Thoracic aorta (tissue), 2 donors: Measurements from ENCODE around the gene DCP1B. TPM values are rescaled to one million over a fixed set of nuclear protein-coding genes. Genes with fewer than 3 reads are reported as not detected.

Experiments used
- ATAC-seq: fragments of 150-250 bp; one replicate; pipeline ENCODE4 v1.8.0; 2017; ENCODE audit warnings: low read depth; ENCODE audit not compliant: insufficient number of reproducible peaks, low FRiP score
- DNase-seq: peaks from one replicate; pipeline ENCODE4 v3.0.0-alpha.2; 2020; ENCODE audit warnings: low spot score
- H3K27ac ChIP-seq, 2 donors: fragments of 200-600 bp; sonication (generic); 1 replicate in 1 of 2; 2 replicates in 1 of 2; pipeline ENCODE4 v1.5.1; 2016; ENCODE audit warnings: mild to moderate bottlenecking in 2 of 2, moderate library complexity in 2 of 2
- H3K27me3 ChIP-seq: fragments of 200-600 bp; sonication (generic); replicated peaks from 2 replicates; pipeline ENCODE4 v1.6.0; 2016; ENCODE audit warnings: mild to moderate bottlenecking; ENCODE audit not compliant: insufficient read depth
- H3K36me3 ChIP-seq: fragments of 200-600 bp; sonication (generic); one replicate; pipeline ENCODE4 v1.5.1; 2016
- H3K4me1 ChIP-seq, 2 donors: fragments of 200-600 bp; sonication (generic); 1 replicate in 1 of 2; 2 replicates in 1 of 2; pipeline versions ENCODE4 v1.5.1 to v1.6.0; 2016; ENCODE audit warnings: low read depth in 2 of 2, mild to moderate bottlenecking in 1 of 2; ENCODE audit not compliant: control insufficient read depth in 1 of 2
- H3K4me3 ChIP-seq: fragments of 200-600 bp; sonication (generic); 2 replicates; pipeline ENCODE4 v1.5.1; 2016; ENCODE audit warnings: mild to moderate bottlenecking
- H3K9me3 ChIP-seq: fragments of 200-600 bp; sonication (generic); 2 replicates; pipeline ENCODE4 v1.5.1; 2016
- CTCF ChIP-seq: fragments of 200-600 bp; sonication (generic); IDR thresholded peaks from one replicate; pipeline ENCODE4 v1.5.1; 2019; ENCODE audit warnings: antibody characterized with exemption
- total RNA-seq, 2 donors: library from RNA; depleted of rRNA; stranded (reverse); fragments of >200 nt; gene quantifications; one replicate each; pipeline versions ENCODE4 v1.1.0 to v1.2.3, GENCODE V29; 2016

The DCP1B gene
- total RNA-seq, 2 donors from 2014 or later: 16.6 to 19.5 TPM

GRCh38 chr12:1930803-1931597, 73.3 kb downstream of the DCP1B start:
- H3K27me3 ChIP-seq: no peaks in the 10 kb centered on the region
- H3K4me3 ChIP-seq: no peak overlapping the region
- H3K27ac ChIP-seq: no peak overlapping the region
- peaks cover 14 to 72% of the 10 kb centered on the region in 2 donors for H3K4me1 ChIP-seq
- H3K9me3 ChIP-seq: no peaks in the 10 kb centered on the region
- no peaks in the 10 kb centered on the region for H3K36me3 ChIP-seq
- no peak for DNase-seq
- ATAC-seq: no peak
- TF ChIP-seq CTCF: no peak

- no peak overlapping the region for H3K27ac ChIP-seq
- no peak for DNase-seq
Measured at GRCh38 chr12:1929985-1930802, 74.1 kb downstream of the DCP1B start.

GRCh38 chr12:1929241-1929984, 74.8 kb downstream of the DCP1B start:
- Histone ChIP-seq H3K36me3 (no peaks in the 10 kb centered on the region), H3K27ac (no peak overlapping the region), H3K4me1 (peaks cover 20 to 73% of the 10 kb centered on the region in 2 donors), H3K4me3 (no peak overlapping the region), H3K9me3 (no peaks in the 10 kb centered on the region), H3K27me3 (no peaks in the 10 kb centered on the region)
- no peak for ATAC-seq
- TF ChIP-seq CTCF: no peak
- no peak for DNase-seq

More at GRCh38 chr12:1929985-1930802, 74.1 kb downstream of the DCP1B start:
- Histone ChIP-seq H3K27me3 (no peaks in the 10 kb centered on the region), H3K4me3 (no peak overlapping the region), H3K4me1 (peaks cover 14 to 72% of the 10 kb centered on the region in 2 donors), H3K9me3 (no peaks in the 10 kb centered on the region), H3K36me3 (no peaks in the 10 kb centered on the region)
- ATAC-seq: no peak
- TF ChIP-seq CTCF: no peak

GRCh38 chr12:1928439-1929121, 75.7 kb downstream of the DCP1B start:
- no peak for ATAC-seq
- Histone ChIP-seq H3K4me1 (peaks cover 21 to 67% of the 10 kb centered on the region in 2 donors), H3K36me3 (no peaks in the 10 kb centered on the region), H3K27ac (no peak overlapping the region), H3K9me3 (no peaks in the 10 kb centered on the region), H3K27me3 (no peaks in the 10 kb centered on the region), H3K4me3 (no peak overlapping the region)
- TF ChIP-seq CTCF: no peak
- DNase-seq: no peak
